Metanephros (tissue), 2 donors: ENCODE measurements around the gene TMEM59L. TPM values are rescaled to one million over a fixed set of nuclear protein-coding genes. Genes with fewer than 3 reads are reported as not detected.

Source experiments
- small RNA-seq: library from RNA; depleted of rRNA; stranded (forward); fragments of <200 nt; gene quantifications from one replicate; pipeline ENCODE3, GENCODE V24; 2014; ENCODE audit warnings: low replicate concordance
- total RNA-seq: library from RNA; depleted of rRNA; stranded (reverse); fragments of >200 nt; gene quantifications from one replicate; pipeline ENCODE4 v1.2.3, GENCODE V29; 2014

The TMEM59L gene
- 5.4 TPM for total RNA-seq

GRCh38 chr19:18612772-18613588 is at the start of gene TMEM59L:
TSS of gene TMEM59L (plus strand) at chr19:18612870. CDS start at chr19:18612959, 89 bp downstream.

GRCh38 chr19:18571564-18572344 is 40.9 kb upstream of the TMEM59L start, which contains the start of gene UBA52:
TSS of gene UBA52 (plus strand) at chr19:18571857. CDS start at chr19:18573301, 1,444 bp downstream.

GRCh38 chr19:18588611-18589379 is 23.9 kb upstream of the TMEM59L start, which contains the start of gene REX1BD:
TSS of gene REX1BD (plus strand) at chr19:18588798. CDS start at chr19:18588802, 4 bp downstream.

GRCh38 chr19:18606281-18607225 is 6.1 kb upstream of the TMEM59L start, which contains the start of gene CRLF1:
TSS of gene CRLF1 (minus strand) at chr19:18606799. CDS start at chr19:18606656, 143 bp downstream.

GRCh38 chr19:18636969-18637629 is 24.4 kb downstream of the TMEM59L start, which contains the start of gene KLHL26:
TSS of gene KLHL26 (plus strand) at chr19:18637028. CDS start at chr19:18637055, 27 bp downstream.

Small RNAs within 50 kb of the gene (small RNA-seq; reads per million reads assigned to genes)
- not detected for gene RN7SL155P

Other genes with a start within 250 kb of the TMEM59L start
- gene GDF15, start 226.7 kb upstream of the TMEM59L start, total RNA-seq: 139 TPM
- gene LRRC25, start 215.2 kb upstream of the TMEM59L start, total RNA-seq: 5.4 TPM
- 77.5 TPM for gene SSBP4, start 193.5 kb upstream of the TMEM59L start, total RNA-seq
- gene ISYNA1, start 174.7 kb upstream of the TMEM59L start, total RNA-seq: 126 TPM
- gene ELL, start 90.8 kb upstream of the TMEM59L start, total RNA-seq: 19.2 TPM
- 162 TPM for gene FKBP8, start 69.3 kb upstream of the TMEM59L start, total RNA-seq
- gene KXD1, start 55.0 kb upstream of the TMEM59L start, total RNA-seq: 50.3 TPM
- 1,386 TPM for gene UBA52, start 41.0 kb upstream of the TMEM59L start, total RNA-seq
- 60.1 TPM for gene REX1BD, start 24.1 kb upstream of the TMEM59L start, total RNA-seq
- gene CRLF1, start 6.1 kb upstream of the TMEM59L start, total RNA-seq: 1.2 TPM
- gene KLHL26, start 24.2 kb downstream of the TMEM59L start, total RNA-seq: 12.3 TPM
- gene CRTC1, start 70.8 kb downstream of the TMEM59L start, total RNA-seq: 10.2 TPM
- 0.82 TPM for gene COMP, start 178.4 kb downstream of the TMEM59L start, total RNA-seq
- gene UPF1, start 219.1 kb downstream of the TMEM59L start, total RNA-seq: 83.0 TPM